NOMO-1 (cell line): ENCODE measurements around the gene INPP5A.
"Not testable (repeated sequence)": the region's sequence is repeated elsewhere in the genome, so short reads cannot be mapped to it uniquely, and the experiment has no call there.

Source experiments
- DNase-seq, 2 experiments: peaks; one replicate each; lab custom pipeline; 2025; ENCODE audit not compliant: unreplicated experiment in 2 of 2; lab: John Stamatoyannopoulos, UW

INPP5A gene

GRCh38 chr10:132699411-132700155 lies 162.0 kb downstream of the INPP5A start:
- no peak for DNase-seq

GRCh38 chr10:132700156-132701098 lies 162.8 kb downstream of the INPP5A start:
- DNase-seq: no peak

GRCh38 chr10:132701099-132701845 lies 163.7 kb downstream of the INPP5A start:
- no peak for DNase-seq

GRCh38 chr10:132701846-132702190 lies 164.2 kb downstream of the INPP5A start:
- DNase-seq: no peak

GRCh38 chr10:132702601-132703418 lies 165.2 kb downstream of the INPP5A start:
- DNase-seq: no peak

- no peak for DNase-seq
These were observed 165.9 kb downstream of the INPP5A start for GRCh38 chr10:132703419-132704007.

GRCh38 chr10:132704008-132704814 lies 166.6 kb downstream of the INPP5A start:
- no peak for DNase-seq

- DNase-seq: not testable (repeated sequence)
These were observed 167.2 kb downstream of the INPP5A start for GRCh38 chr10:132704815-132705064.

GRCh38 chr10:132705173-132705572 lies 167.6 kb downstream of the INPP5A start:
- no peak for DNase-seq

GRCh38 chr10:132705943-132706342 lies 168.4 kb downstream of the INPP5A start:
- DNase-seq: no peak

GRCh38 chr10:132706701-132707100 lies 169.1 kb downstream of the INPP5A start:
- no peak for DNase-seq

GRCh38 chr10:132707121-132707775 lies 169.7 kb downstream of the INPP5A start:
- DNase-seq: no peak

- no peak for DNase-seq
These were observed 170.2 kb downstream of the INPP5A start for GRCh38 chr10:132707776-132708171.

GRCh38 chr10:132708441-132708840 lies 170.9 kb downstream of the INPP5A start:
- DNase-seq: no peak

GRCh38 chr10:132708936-132709335 lies 171.3 kb downstream of the INPP5A start:
- DNase-seq: no peak

- DNase-seq: no peak
These were observed 171.9 kb downstream of the INPP5A start for GRCh38 chr10:132709471-132709951.

GRCh38 chr10:132710036-132710686 lies 172.6 kb downstream of the INPP5A start:
- DNase-seq: no peak
